GM12872 (cell line): ENCODE measurements around the gene KRT81.

Experiments used
- CTCF ChIP-seq: IDR thresholded peaks from 3 replicates; pipeline ENCODE4 v1.5.1; 2011; ENCODE audit warnings: low read depth, mild to moderate bottlenecking, low read length, moderate library complexity; ENCODE audit not compliant: insufficient read depth

Gene KRT81

GRCh38 chr12:52332381-52332780 is 41.0 kb upstream of the KRT81 start:
- no peak for TF ChIP-seq CTCF

GRCh38 chr12:52331833-52332232 is 40.5 kb upstream of the KRT81 start:
- TF ChIP-seq CTCF = no peak

- TF ChIP-seq CTCF = no peak
Measured at GRCh38 chr12:52331039-52331438, 39.7 kb upstream of the KRT81 start.

- no peak for TF ChIP-seq CTCF
Measured at GRCh38 chr12:52327830-52328500, 36.6 kb upstream of the KRT81 start.

- peak; percentile 98 for TF ChIP-seq CTCF
Measured at GRCh38 chr12:52327052-52327829, 35.9 kb upstream of the KRT81 start.

GRCh38 chr12:52324153-52324444 is 32.8 kb upstream of the KRT81 start:
- no peak for TF ChIP-seq CTCF

- no peak for TF ChIP-seq CTCF
Measured at GRCh38 chr12:52323416-52324152, 32.2 kb upstream of the KRT81 start.
